HG03439 (cell line): ENCODE data around the gene CDH11.

Experiments used
- ATAC-seq: cut with Tn5 transposase; IDR thresholded peaks from one replicate; pipeline ENCODE4 v1.9.1; 2021; ENCODE audit warnings: mild to moderate bottlenecking, moderate library complexity; ENCODE audit not compliant: unreplicated experiment

CDH11 gene

GRCh38 chr16:65121870-65122723 lies at the start of gene CDH11:
Gene CDH11, minus strand, starts transcription at chr16:65122063. Its CDS starts 117,194 bp downstream, at chr16:65004869.
- no peak for ATAC-seq

GRCh38 chr16:65154321-65154720 lies 32.5 kb upstream of the CDH11 start:
- ATAC-seq = no peak

GRCh38 chr16:65153365-65154105 lies 31.7 kb upstream of the CDH11 start:
- no peak for ATAC-seq

GRCh38 chr16:65148804-65149203 lies 26.9 kb upstream of the CDH11 start:
- ATAC-seq = no peak

GRCh38 chr16:65142276-65142675 lies 20.4 kb upstream of the CDH11 start:
- ATAC-seq = no peak

GRCh38 chr16:65136681-65137080 lies 14.8 kb upstream of the CDH11 start:
- no peak for ATAC-seq

GRCh38 chr16:65126845-65127624 lies 5.2 kb upstream of the CDH11 start:
- no peak for ATAC-seq

GRCh38 chr16:65125871-65126270 lies 4.0 kb upstream of the CDH11 start:
- ATAC-seq = no peak

GRCh38 chr16:65125322-65125721 lies 3.5 kb upstream of the CDH11 start:
- ATAC-seq = no peak

- no peak for ATAC-seq
Observed at GRCh38 chr16:65124596-65124995, 2.7 kb upstream of the CDH11 start.

GRCh38 chr16:65124212-65124548 lies 2.3 kb upstream of the CDH11 start:
- no peak for ATAC-seq

- no peak for ATAC-seq
Observed at GRCh38 chr16:65123396-65124211, 1.7 kb upstream of the CDH11 start.

- ATAC-seq = no peak
Observed at GRCh38 chr16:65122724-65123395, 997 bp upstream of the CDH11 start.

GRCh38 chr16:65120831-65121721 lies 787 bp downstream of the CDH11 start:
- ATAC-seq = no peak

GRCh38 chr16:65120461-65120830 lies 1.4 kb downstream of the CDH11 start:
- no peak for ATAC-seq

- ATAC-seq = no peak
Observed at GRCh38 chr16:65119901-65120401, 1.9 kb downstream of the CDH11 start.

- no peak for ATAC-seq
Observed at GRCh38 chr16:65119435-65119834, 2.4 kb downstream of the CDH11 start.

- no peak for ATAC-seq
Observed at GRCh38 chr16:65118871-65119270, 3.0 kb downstream of the CDH11 start.
